HepG2 (cell line): ENCODE results near the gene GTF3A. TPM values are rescaled to one million over a fixed set of nuclear protein-coding genes. Genes with fewer than 3 reads are reported as not detected.
A peak's percentile ranks its signal among the peaks of the same experiment; 100 is the strongest.
"Not testable (repeated sequence)": the region's sequence is repeated elsewhere in the genome, so short reads cannot be mapped to it uniquely, and the experiment has no call there.

ENCODE experiments used
- ATAC-seq: fragments of 200-7000 bp; cut with Tn5 transposase; 3 replicates; pipeline ENCODE4 v1.9.1; 2020; ENCODE audit warnings: mild to moderate bottlenecking, moderate library complexity
- BruUV-seq: library from RNA; stranded (reverse); fragments of 400-500 nt; replicated peaks from 2 replicates; lab custom pipeline; 2021; lab: Mats Ljungman, UMichigan
- CTCF ChIA-PET: fragments of 300-600 bp; formaldehyde crosslinking; extraction: SDS; loops from one replicate; lab custom pipeline; 2021; ENCODE audit warnings: low total read pairs, inconsistent platforms, low intra/inter-chr PET ratio; lab: Yijun Ruan, JAX
- POLR2A ChIA-PET: fragments of 350-600 bp; sonication (Branson Sonifier 250); formaldehyde crosslinking; loops from one replicate; lab custom pipeline; 2020; ENCODE audit warnings: antibody characterized with exemption, inconsistent platforms; lab: Yijun Ruan, JAX
- DNase-seq: peaks from one replicate; pipeline ENCODE4 v3.0.0-alpha.2; 2015; ENCODE audit warnings: low spot score
- FAIRE-seq: peaks from 3 replicates; lab custom pipeline; 2011; peaks lifted over from hg19 to GRCh38; lab: Jason Lieb, UNC
- H2AFZ ChIP-seq: one replicate; pipeline ENCODE4 v1.6.1; 2011; ENCODE audit warnings: low read length, inconsistent platforms
- H3K27ac ChIP-seq: fragments of 300-600 bp; 3 replicates; pipeline ENCODE4 v1.8.0; 2011; ENCODE audit warnings: mixed run types, mild to moderate bottlenecking, mixed read lengths, low read length, inconsistent platforms; ENCODE audit not compliant: insufficient read depth; ENCODE audit errors: extremely low read length
- H3K27me3 ChIP-seq, 2 experiments: fragments of 200-600 bp in 1 of 2; 2 replicates in 1 of 2; 3 replicates in 1 of 2; pipeline versions ENCODE4 v1.6.0 to v1.8.0; 2011; ENCODE audit warnings: low read length in 2 of 2, mild to moderate bottlenecking in 2 of 2, moderate library complexity in 2 of 2, inconsistent platforms in 1 of 2; ENCODE audit not compliant: insufficient read depth in 2 of 2, control insufficient read depth in 1 of 2
- H3K36me3 ChIP-seq, 2 experiments: fragments of 200-600 bp in 1 of 2; replicated peaks in 1 of 2; 2 replicates in 1 of 2; 3 replicates in 1 of 2; pipeline versions ENCODE4 v1.5.1 to v1.8.0; 2011; ENCODE audit warnings: low read length in 2 of 2, inconsistent platforms in 1 of 2; ENCODE audit not compliant: insufficient read depth in 2 of 2, control insufficient read depth in 1 of 2
- H3K4me1 ChIP-seq: 2 replicates; pipeline ENCODE4 v1.5.1; 2012; ENCODE audit warnings: low read length, inconsistent platforms; ENCODE audit not compliant: insufficient read depth
- H3K4me2 ChIP-seq: 2 replicates; pipeline ENCODE4 v1.6.0; 2011; ENCODE audit warnings: low read depth, low read length, inconsistent platforms
- H3K4me3 ChIP-seq, 3 experiments: fragments of 200-600 bp in 1 of 3; sonication (generic), shearing (Covaris generic) in 1 of 3; replicated peaks in 1 of 3; 2 replicates each; pipeline ENCODE4 v1.5.1; 2011 to 2016; ENCODE audit warnings: low read length in 3 of 3, inconsistent platforms in 2 of 3, low read depth in 2 of 3, mild to moderate bottlenecking in 2 of 3, control low read depth in 1 of 3, mixed read lengths in 1 of 3; ENCODE audit not compliant: insufficient read depth in 1 of 3
- H3K79me2 ChIP-seq: one replicate; pipeline ENCODE4 v1.6.1; 2011; ENCODE audit warnings: low read length, inconsistent platforms; ENCODE audit not compliant: insufficient read depth
- H3K9ac ChIP-seq: 2 replicates; pipeline ENCODE4 v1.6.0; 2011; ENCODE audit warnings: mild to moderate bottlenecking, low read depth, low read length, inconsistent platforms; ENCODE audit not compliant: insufficient read depth
- H3K9me3 ChIP-seq: 2 replicates; pipeline ENCODE4 v1.5.1; 2012; ENCODE audit warnings: mild to moderate bottlenecking, low read length
- H4K20me1 ChIP-seq: 2 replicates; pipeline ENCODE4 v1.6.0; 2011; ENCODE audit warnings: inconsistent platforms, mild to moderate bottlenecking, low read length, moderate library complexity; ENCODE audit not compliant: insufficient read depth
- GZF1 ChIP-seq: sonication (generic); formaldehyde crosslinking; IDR thresholded peaks from 2 replicates; pipeline ENCODE4 v1.5.1; 2020; ENCODE audit warnings: mild to moderate bottlenecking, missing genetic modification reagents
- HOXA9 ChIP-seq: sonication (generic); formaldehyde crosslinking; IDR thresholded peaks from 2 replicates; pipeline ENCODE4 v1.8.1; 2022; ENCODE audit warnings: missing genetic modification reagents, mild to moderate bottlenecking, moderate library complexity, borderline replicate concordance
- MAFG ChIP-seq: sonication (generic); formaldehyde crosslinking; IDR thresholded peaks from 2 replicates; pipeline ENCODE4 v1.5.1; 2020; ENCODE audit warnings: mild to moderate bottlenecking, missing genetic modification reagents
- MED8 ChIP-seq: sonication (generic); formaldehyde crosslinking; IDR thresholded peaks from 2 replicates; pipeline ENCODE4 v1.8.1; 2023; ENCODE audit warnings: mild to moderate bottlenecking, missing genetic modification reagents; ENCODE audit not compliant: insufficient replicate concordance
- NFYB ChIP-seq: sonication (generic); formaldehyde crosslinking; IDR thresholded peaks from 2 replicates; pipeline ENCODE4 v1.4.0; 2020; ENCODE audit warnings: missing genetic modification reagents
- RFX3 ChIP-seq: IDR thresholded peaks from 2 replicates; pipeline ENCODE4 v1.6.1; 2016; ENCODE audit warnings: missing biosample characterization, missing genetic modification reagents
- ZBTB33 ChIP-seq: sonication (generic); formaldehyde crosslinking; IDR thresholded peaks from 2 replicates; pipeline ENCODE4 v1.4.0; 2020; ENCODE audit warnings: missing genetic modification reagents
- ZNF18 ChIP-seq: sonication (generic); formaldehyde crosslinking; IDR thresholded peaks from 2 replicates; pipeline ENCODE4 v1.8.0; 2022; ENCODE audit warnings: mild to moderate bottlenecking, missing genetic modification reagents; ENCODE audit not compliant: insufficient replicate concordance
- WGBS: methylation state at CpG from one replicate; pipeline ENCODE4 v1.1.6; 2017; ENCODE audit warnings: low lambda C conversion rate; 5-methylcytosine and 5-hydroxymethylcytosine counted together
- in situ Hi-C: cut with HindIII; loops from 2 replicates; pipeline ENCODE4 v1.10.0; 2017; ENCODE audit warnings: low pct_unique_long_range_greater_than_20kb; ENCODE audit not compliant: extremely low pct_ligation_motif_present
- intact Hi-C: fragments of 100-400 bp; cut with micrococcal nuclease; formaldehyde crosslinking; loops from one replicate; pipeline ENCODE4 v1.10.0; 2022; ENCODE audit not compliant: unreplicated experiment
- polyA plus RNA-seq, 8 experiments: library from polyadenylated mRNA; depleted of rRNA in 3 of 8; stranded (reverse) in 7 of 8; unstranded in 1 of 8; fragments of >200 nt; fragmentation: Illumina TruSeq in 4 of 8; extraction: Trizol in 4 of 8; gene quantifications; 2 replicates each; pipeline versions ENCODE4 v1.2.1 to v1.2.3, GENCODE V29; 2011 to 2016; ENCODE audit warnings: low read depth in 4 of 8, missing spikeins in 1 of 8, mixed read lengths in 1 of 8; ENCODE audit not compliant: insufficient read depth in 1 of 8
- total RNA-seq, 5 experiments: library from RNA; depleted of rRNA; stranded (reverse); fragments of >200 nt; fragmentation: Illumina TruSeq; extraction: Trizol; gene quantifications; 2 replicates each; pipeline ENCODE4 v1.2.3, GENCODE V29; 2016; ENCODE audit warnings: low read depth in 1 of 5

GTF3A gene
- total and polyA plus RNA-seq, 2 of the 13 experiments (the other 11 are each of a cell fraction or from before 2014, with no cell fraction given) = 42.1 to 176 TPM

- in situ Hi-C loops, BruUV-seq, DNase-seq, intact Hi-C loops, CTCF ChIA-PET, H3K79me2 ChIP-seq, H4K20me1 ChIP-seq, H3K9me3 ChIP-seq, H3K27ac ChIP-seq, ATAC-seq, H3K9ac ChIP-seq, H3K4me3 ChIP-seq, H3K4me2 ChIP-seq, H2AFZ ChIP-seq, FAIRE-seq, H3K27me3 ChIP-seq, H3K36me3 ChIP-seq: not testable (repeated sequence)
- 88% methylated on average over 6 of the region's 6 CpGs for WGBS
- POLR2A ChIA-PET = interaction anchor here (0.6 kb wide), 1 partner anchor 417 kb away, joined by 3 read pairs; no protein-coding TSS in a partner anchor
- peaks cover 71% of the 10 kb centered on the region for H3K4me1 ChIP-seq
- TF ChIP-seq ZBTB33 (CRISPR knock-in tag) (0 out of 2 replicates have a peak, but pooled peaks have one; percentile 17), NFYB (peak; percentile 58; the same call in 1 of the 2 replicates)
Measured at GRCh38 chr13:27400405-27400804, 24.0 kb upstream of the GTF3A start.

- FAIRE-seq (no peak), DNase-seq (no peak), ATAC-seq (no peak)
- no peak overlapping the region for H3K4me3 ChIP-seq
- H3K9me3 ChIP-seq = no peaks in the 10 kb centered on the region
- H2AFZ ChIP-seq = no peak overlapping the region
- H4K20me1 ChIP-seq = no peaks in the 10 kb centered on the region
- H3K27me3 ChIP-seq = no peaks in the 10 kb centered on the region
- intact Hi-C loops (no loop called here), in situ Hi-C loops (no loop called here)
- no peaks in the 10 kb centered on the region for H3K36me3 ChIP-seq
- no peak overlapping the region for H3K9ac ChIP-seq
- H3K4me1 ChIP-seq = peaks cover 71% of the 10 kb centered on the region
- 87% methylated on average over 3 of the region's 3 CpGs for WGBS
- H3K27ac ChIP-seq = no peak overlapping the region
- no peaks in the 10 kb centered on the region for H3K79me2 ChIP-seq
- BruUV-seq = no TSS peak
- POLR2A ChIA-PET = no interaction called here
- H3K4me2 ChIP-seq = no peak overlapping the region
- CTCF ChIA-PET = no interaction called here
- TF ChIP-seq ZNF18 (CRISPR knock-in tag) (no peak), RFX3 (CRISPR knock-in tag) (no peak), MED8 (CRISPR knock-in tag) (no peak), HOXA9 (CRISPR knock-in tag) (no peak), GZF1 (CRISPR knock-in tag) (no peak), MAFG (CRISPR knock-in tag) (no peak)
Measured at GRCh38 chr13:27401210-27401609, 23.2 kb upstream of the GTF3A start.
